Measurements from ENCODE around the gene OPN1SW.

Gene OPN1SW

GRCh38 chr7:128731184-128731583, 44.4 kb downstream of the OPN1SW start:
- DNase-seq: no peak

GRCh38 chr7:128729494-128729893, 46.1 kb downstream of the OPN1SW start:
- no peak for DNase-seq

GRCh38 chr7:128728598-128728997, 47.0 kb downstream of the OPN1SW start:
- DNase-seq: no peak

DNA sequence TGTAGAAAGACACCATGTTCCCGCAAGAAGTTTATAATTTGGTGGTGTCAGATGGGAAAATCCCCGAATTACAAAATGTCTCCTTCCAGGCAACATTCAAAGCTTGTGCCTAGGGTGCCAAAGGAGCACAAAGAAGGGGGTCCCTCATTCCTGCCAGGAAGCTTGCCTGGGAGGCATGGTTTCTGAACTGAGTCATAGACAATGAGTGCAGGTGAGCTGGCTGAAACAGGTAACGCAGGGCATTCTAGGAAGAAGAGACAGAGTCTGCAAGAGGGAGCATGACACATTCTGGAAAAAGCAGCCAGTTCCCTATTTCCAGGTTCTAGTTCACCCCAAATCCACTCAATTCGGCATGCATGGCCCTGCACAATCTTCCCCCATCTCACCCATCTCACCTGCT, 48.4 kb downstream of the OPN1SW start:
- DNase-seq: no peak

GRCh38 chr7:128726737-128727072, 48.9 kb downstream of the OPN1SW start:
- DNase-seq: no peak

DNA sequence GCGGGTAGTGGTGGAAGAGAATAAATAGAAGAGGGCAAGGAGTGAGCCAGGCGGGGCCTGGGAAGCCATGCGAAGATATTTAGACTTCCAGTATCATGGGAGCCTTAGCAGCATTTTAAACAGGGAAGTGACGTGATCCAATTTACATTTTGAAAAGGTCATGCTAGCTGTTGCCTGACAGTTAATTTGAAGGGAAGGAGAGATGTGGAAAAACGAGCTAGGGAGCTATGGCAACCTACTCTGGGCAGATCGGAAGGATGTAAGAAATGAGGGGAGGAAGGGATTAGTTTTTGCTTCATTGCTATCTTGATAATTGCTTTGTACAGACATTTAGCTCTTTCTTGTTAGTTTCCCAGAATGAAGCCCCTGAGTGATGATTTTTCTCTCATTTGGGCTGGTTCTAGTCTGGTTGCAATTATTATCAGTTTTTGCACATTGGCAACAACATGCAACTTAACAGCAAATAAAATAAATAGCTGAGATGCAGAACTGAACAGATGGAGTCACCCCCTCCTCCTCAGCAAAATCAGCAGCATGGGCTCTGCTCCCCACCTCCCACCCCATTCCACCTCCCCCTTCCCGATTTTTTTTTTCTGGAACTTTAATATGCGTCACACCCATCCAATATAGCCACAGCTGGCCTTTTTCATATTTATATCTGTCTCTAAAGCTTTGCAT, 49.4 kb downstream of the OPN1SW start:
- peak in 1 of 2 donors; percentile 1 for DNase-seq

GRCh38 chr7:128725531-128725930, 50.1 kb downstream of the OPN1SW start:
- no peak for DNase-seq

DNA sequence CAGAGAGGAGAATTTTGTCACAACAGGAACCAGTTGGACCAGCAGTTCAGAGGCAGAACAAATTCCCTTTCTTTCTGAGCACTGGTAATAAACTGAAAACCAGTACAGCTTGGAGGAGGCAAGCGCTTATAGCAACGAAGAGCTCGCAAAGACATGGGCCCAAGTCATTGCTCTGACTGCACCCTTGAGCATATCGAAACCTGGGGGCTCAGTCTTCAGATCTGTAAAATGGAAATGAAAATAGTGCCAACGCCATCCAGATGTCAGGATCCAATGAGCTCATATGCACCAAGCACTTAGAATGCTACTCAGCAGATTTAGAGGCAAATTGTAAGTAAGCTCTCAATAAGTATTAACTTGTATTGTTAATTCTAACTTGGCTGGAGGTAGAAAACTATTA, 50.9 kb downstream of the OPN1SW start:
- no peak for DNase-seq
